ENCODE data around the gene HS3ST4. TPM values are rescaled to one million over a fixed set of nuclear protein-coding genes. Genes with fewer than 3 reads are reported as not detected.
"Not testable (repeated sequence)": the region's sequence is repeated elsewhere in the genome, so short reads cannot be mapped to it uniquely, and the experiment has no call there.

Gene HS3ST4
- total RNA-seq, 1 donor from 2014 or later: 1.4 TPM

DNA sequence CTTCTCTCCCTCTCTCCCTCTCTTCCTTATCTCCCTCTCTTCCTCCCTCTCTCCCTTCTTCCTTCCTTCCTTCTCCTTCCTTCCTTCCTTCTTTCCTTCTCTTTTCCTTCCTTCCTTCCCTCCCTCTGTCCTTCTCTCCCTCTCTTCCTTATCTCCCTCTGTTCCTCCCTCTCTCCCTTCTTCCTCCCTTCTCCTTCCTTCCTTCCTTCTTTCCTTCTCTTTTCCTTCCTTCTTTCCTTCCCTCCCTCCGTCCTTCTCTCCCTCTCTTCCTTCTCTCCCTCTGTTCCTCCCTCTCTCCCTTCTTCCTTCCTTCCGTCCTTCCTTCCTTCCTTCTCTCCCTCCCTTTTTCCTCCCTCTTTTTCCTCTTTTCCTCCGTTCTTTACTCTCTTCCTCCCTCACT is 38.6 kb downstream of the HS3ST4 start:
- no peak for DNase-seq (ENCODE audit: low spot score)

- no peak for DNase-seq (ENCODE audit: low spot score)
Measured at GRCh38 chr16:25734430-25735385, 42.9 kb downstream of the HS3ST4 start.

DNA sequence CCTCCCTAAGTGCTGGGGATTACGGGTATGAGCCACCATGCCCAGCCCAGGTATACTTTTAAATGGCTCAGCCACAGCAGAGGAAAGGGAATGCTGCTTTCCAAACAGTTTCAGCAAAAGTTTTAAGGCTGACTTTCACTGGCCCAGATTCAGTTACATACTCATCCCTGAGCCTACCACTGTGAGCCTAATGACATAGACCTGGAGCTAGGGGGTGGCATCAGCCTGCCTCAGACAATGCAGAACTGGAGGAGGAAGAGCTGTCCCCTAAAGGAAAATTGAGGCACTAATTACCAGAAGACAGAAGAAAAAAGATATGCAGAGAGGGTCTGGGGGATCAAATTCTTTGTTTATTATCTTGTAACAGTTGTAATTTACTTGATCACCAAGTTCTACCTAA is 43.9 kb downstream of the HS3ST4 start:
- no peak for DNase-seq (ENCODE audit: low spot score)

DNA sequence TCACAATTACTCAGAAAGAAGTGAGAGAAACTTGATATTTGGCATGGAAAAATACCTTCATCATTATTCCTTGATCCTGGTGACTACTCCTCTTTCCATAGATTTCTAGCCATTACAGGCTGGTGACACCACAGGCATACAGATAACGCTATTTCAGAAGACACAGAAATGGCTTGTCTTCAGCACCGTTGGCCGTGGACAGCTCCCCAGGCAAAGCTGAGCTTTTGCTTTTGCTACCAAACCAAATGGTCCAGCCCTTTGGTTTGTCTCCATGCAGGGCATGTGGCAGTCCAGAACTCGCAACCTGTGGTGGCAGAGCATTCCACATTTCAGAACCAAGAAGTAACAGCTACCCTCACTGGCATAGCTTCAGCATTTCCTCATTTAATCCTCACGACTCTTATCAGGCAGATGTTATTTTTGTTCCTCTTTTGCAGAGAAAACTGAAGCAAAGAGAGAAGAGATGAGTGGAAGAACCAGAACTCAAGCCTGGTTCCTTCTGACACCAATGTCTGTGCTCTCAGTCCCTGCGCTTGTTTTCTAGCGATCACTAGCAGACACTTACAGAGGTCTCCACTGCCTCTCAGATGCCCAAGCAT is 55.5 kb downstream of the HS3ST4 start:
- DNase-seq (ENCODE audit: low spot score): peak; percentile 5

DNA sequence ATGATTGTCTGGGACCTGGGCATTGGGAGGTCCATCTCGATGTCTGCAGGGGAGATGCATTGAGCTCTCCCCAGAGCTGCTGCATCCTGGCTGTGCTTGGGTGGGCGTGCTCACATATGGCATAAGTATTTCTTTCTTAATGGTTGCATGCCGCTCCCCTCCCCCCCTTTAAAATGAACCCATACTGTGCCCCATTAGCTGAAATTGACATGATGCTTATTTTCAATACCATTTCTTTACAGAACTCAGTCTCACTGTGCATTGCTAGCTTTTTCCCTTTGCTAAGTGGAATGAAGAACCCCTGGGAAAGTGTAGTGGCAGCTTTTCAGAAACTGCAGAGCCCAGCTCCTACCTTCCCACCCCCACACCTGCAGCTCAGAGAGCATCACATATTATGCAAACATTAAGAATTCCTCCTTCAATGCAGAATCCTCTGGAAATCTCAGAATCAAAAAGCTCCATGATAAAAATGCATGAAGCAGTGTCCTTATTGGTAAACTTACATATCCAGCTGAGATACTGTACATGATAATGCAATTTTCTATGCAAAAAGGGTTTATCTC is 56.4 kb downstream of the HS3ST4 start:
- DNase-seq (ENCODE audit: low spot score): no peak

DNA sequence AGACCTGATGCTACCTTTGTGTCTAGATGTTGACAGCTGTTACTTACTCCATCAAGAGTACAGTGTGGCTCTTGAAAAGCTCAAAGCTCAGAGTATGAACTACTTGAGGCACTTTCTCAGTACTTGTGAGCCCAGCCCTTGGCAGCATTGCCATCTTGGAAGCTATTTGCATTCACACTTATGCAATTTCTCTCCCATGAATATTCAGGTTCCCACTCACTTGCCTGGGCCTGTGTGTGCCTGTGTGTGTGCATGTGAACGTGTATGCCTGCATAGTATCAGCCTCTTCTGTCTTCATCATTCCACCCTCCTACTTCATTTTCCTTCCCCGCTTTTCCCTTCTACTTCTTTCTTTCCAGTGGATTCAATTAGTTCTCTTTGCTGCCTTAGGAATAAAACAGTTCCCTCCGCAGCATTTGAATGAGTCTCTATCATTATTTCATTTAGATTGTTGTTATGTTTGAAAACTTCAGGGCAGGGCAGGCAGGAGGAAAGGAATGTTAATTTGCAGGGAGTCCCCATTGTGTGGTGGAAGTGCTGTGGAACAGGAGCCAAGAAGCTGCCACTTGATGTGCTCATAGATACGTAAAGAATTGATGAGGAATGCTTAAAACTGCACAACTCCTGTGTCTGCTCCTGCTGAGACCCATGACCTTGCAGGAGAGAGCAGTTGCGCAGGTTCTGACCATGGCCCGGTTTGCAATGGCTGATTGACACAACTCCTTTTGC is 58.9 kb downstream of the HS3ST4 start:
- DNase-seq (ENCODE audit: low spot score): no peak

- DNase-seq (ENCODE audit: low spot score): no peak
Measured at GRCh38 chr16:25751230-25751835, 59.6 kb downstream of the HS3ST4 start.

DNA sequence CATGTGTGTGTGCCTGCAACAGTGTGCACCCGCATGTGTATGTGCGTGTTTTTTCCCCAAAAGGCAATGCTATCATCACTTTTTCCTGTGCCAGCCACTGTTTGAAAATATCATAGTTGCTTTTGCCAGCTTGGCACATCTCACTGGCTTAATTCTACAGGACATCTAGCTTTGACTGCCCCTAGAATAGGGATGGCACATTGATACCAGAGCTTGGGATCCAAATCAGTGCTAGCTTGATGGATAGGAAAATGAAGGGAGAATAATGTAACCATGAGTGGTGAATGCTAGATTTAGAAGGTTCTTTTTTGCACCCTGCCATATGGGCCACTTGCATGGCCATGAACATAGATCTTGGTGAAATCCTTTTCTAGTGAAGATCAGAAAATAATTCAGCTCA is 72.7 kb downstream of the HS3ST4 start:
- DNase-seq (ENCODE audit: low spot score): no peak

DNA sequence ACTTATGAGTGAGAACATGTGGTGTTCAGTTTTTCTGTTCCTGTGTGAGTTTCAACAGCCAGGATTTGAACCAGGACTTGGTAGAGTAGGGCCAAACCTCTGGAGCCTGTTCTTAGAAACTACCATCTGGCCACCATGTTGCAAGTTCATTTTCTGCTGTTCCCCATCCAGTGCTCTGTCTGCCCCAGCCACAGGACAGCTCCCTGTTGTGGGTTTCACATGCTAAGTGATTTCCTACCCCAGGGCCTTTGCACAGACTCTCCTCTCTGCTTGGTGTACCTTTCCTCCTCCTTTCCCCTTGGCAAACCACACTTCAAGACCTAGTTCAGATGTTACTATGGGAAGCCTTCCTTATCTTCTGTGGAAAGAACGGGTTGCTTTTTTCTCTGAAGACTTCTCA is 79.5 kb downstream of the HS3ST4 start:
- no peak for DNase-seq (ENCODE audit: low spot score)

GRCh38 chr16:25771812-25772568 is 80.2 kb downstream of the HS3ST4 start:
- DNase-seq (ENCODE audit: low spot score): no peak

- not testable (repeated sequence) for DNase-seq (ENCODE audit: low spot score)
Measured at GRCh38 chr16:25776214-25776613, 84.5 kb downstream of the HS3ST4 start.

GRCh38 chr16:25783226-25783625 is 91.5 kb downstream of the HS3ST4 start:
- no peak for DNase-seq (ENCODE audit: low spot score)

- no peak for DNase-seq (ENCODE audit: low spot score)
Measured at GRCh38 chr16:25785361-25785760, 93.6 kb downstream of the HS3ST4 start.

DNA sequence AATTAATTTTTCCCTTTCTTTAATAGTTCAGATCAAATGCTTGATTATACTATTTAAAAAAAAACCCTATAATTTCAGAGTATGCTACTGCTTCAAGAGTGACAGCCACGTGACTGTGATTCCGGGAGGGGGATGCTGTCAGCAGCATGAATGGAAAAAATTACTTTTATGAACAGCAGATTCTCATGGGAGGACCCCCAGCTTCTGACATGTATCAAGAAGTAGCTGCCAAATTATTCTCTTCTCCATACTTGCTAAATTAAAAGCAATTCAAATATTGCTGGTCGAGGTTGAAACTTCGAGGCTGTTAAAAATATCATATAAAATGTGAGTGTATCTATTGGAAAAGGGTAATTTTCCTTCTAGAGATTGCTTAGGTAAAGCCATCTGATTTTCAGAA is 95.0 kb downstream of the HS3ST4 start:
- DNase-seq (ENCODE audit: low spot score): no peak

- no peak for DNase-seq (ENCODE audit: low spot score)
Measured at GRCh38 chr16:25788637-25789036, 96.9 kb downstream of the HS3ST4 start.

DNA sequence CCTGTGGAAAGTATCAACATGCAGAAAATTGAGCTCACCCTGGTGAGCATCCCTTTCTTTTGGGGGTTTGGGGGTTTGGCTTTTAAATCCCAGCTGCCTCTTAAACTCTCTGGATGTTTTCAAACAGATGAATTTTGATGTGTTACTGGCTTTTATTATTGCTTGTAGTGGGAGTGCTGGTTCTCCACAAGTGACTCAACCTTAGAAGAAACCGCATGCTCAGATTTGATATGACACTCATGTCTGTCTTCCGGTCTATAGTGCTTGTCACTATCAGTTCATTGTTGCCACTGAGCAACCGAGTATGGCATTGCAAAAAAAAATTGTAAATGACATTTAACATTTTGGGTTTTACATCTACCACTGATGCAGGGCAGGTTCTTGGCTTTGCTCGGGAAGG is 104.5 kb downstream of the HS3ST4 start:
- no peak for DNase-seq (ENCODE audit: low spot score)

- DNase-seq (ENCODE audit: low spot score): no peak
Measured at GRCh38 chr16:25798065-25798464, 106.3 kb downstream of the HS3ST4 start.

- no peak for DNase-seq (ENCODE audit: low spot score)
Measured at GRCh38 chr16:25799816-25800215, 108.1 kb downstream of the HS3ST4 start.

DNA sequence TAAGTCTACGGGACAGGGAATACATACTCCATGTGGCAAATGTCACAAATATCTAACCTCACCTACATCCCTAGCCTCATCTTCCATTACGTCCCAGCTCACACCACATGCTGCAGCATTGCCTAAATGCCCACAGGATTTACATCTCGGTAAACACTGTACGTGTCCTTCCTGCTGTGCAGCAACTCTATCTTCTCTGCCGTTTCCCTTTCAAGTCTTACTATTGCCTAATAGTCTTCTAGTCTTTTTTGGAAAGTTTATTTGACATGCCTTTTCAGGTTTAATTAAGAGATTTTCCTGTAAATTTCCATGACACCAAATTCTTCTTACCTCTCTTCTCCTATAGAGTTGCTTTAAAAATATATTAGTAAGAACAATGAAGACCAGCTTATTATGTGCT is 120.5 kb downstream of the HS3ST4 start:
- DNase-seq (ENCODE audit: low spot score): no peak

- no peak for DNase-seq (ENCODE audit: low spot score)
Measured at GRCh38 chr16:25817295-25817694, 125.5 kb downstream of the HS3ST4 start.

- no peak for DNase-seq (ENCODE audit: low spot score)
Measured at GRCh38 chr16:25817876-25818275, 126.1 kb downstream of the HS3ST4 start.
